Measurements from ENCODE around the gene APOL4.
"Not testable (repeated sequence)": the region's sequence is repeated elsewhere in the genome, so short reads cannot be mapped to it uniquely, and the experiment has no call there.

APOL4 gene

GRCh38 chr22:36193577-36193976 is 8.0 kb downstream of the APOL4 start:
- H3K36me3 ChIP-seq (ENCODE audit: insufficient read depth, low read length) = no peaks in the 10 kb centered on the region
- H3K4me1 ChIP-seq (ENCODE audit: insufficient read depth, low read length) = peaks cover 35% of the 10 kb centered on the region
- no peak overlapping the region for H3K27ac ChIP-seq (ENCODE audit: low read depth, low read length)
- no peaks in the 10 kb centered on the region for H3K27me3 ChIP-seq (ENCODE audit: control insufficient read depth in 1 of 2, insufficient read depth in 2 of 2, low read length in 2 of 2)
- no peak overlapping the region for H3K9ac ChIP-seq (ENCODE audit: low read length)
- no peak overlapping the region for H3K4me3 ChIP-seq (ENCODE audit: low read depth in 1 of 2, low read length in 2 of 2)
- no peaks in the 10 kb centered on the region for H3K9me3 ChIP-seq (ENCODE audit: low read length)

- Histone ChIP-seq H3K27ac (ENCODE audit: low read depth, low read length) (no peak overlapping the region), H3K27me3 (ENCODE audit: control insufficient read depth in 1 of 2, insufficient read depth in 2 of 2, low read length in 2 of 2) (no peaks in the 10 kb centered on the region), H3K9ac (ENCODE audit: low read length) (no peak overlapping the region), H3K36me3 (ENCODE audit: insufficient read depth, low read length) (no peaks in the 10 kb centered on the region), H3K4me1 (ENCODE audit: insufficient read depth, low read length) (peaks cover 35% of the 10 kb centered on the region), H3K4me3 (ENCODE audit: low read depth in 1 of 2, low read length in 2 of 2) (no peak overlapping the region), H3K9me3 (ENCODE audit: low read length) (no peaks in the 10 kb centered on the region)
Measured at GRCh38 chr22:36193171-36193570, 8.4 kb downstream of the APOL4 start.

- H3K4me1 ChIP-seq (ENCODE audit: insufficient read depth, low read length) = peaks cover 28% of the 10 kb centered on the region
- H3K9ac ChIP-seq (ENCODE audit: low read length) = no peak overlapping the region
- H3K36me3 ChIP-seq (ENCODE audit: insufficient read depth, low read length) = no peaks in the 10 kb centered on the region
- H3K9me3 ChIP-seq (ENCODE audit: low read length) = no peaks in the 10 kb centered on the region
- no peak overlapping the region for H3K4me3 ChIP-seq (ENCODE audit: low read depth in 1 of 2, low read length in 2 of 2)
- no peaks in the 10 kb centered on the region for H3K27me3 ChIP-seq (ENCODE audit: control insufficient read depth in 1 of 2, insufficient read depth in 2 of 2, low read length in 2 of 2)
- no peak overlapping the region for H3K27ac ChIP-seq (ENCODE audit: low read depth, low read length)
Measured at GRCh38 chr22:36192542-36192941, 9.1 kb downstream of the APOL4 start.

GRCh38 chr22:36191106-36191836 is 10.3 kb downstream of the APOL4 start:
- Histone ChIP-seq H3K27me3 (ENCODE audit: control insufficient read depth in 1 of 2, insufficient read depth in 2 of 2, low read length in 2 of 2) (no peaks in the 10 kb centered on the region), H3K36me3 (ENCODE audit: insufficient read depth, low read length) (no peaks in the 10 kb centered on the region), H3K4me3 (ENCODE audit: low read depth in 1 of 2, low read length in 2 of 2) (no peak overlapping the region), H3K9me3 (ENCODE audit: low read length) (no peaks in the 10 kb centered on the region), H3K4me1 (ENCODE audit: insufficient read depth, low read length) (peaks cover 18% of the 10 kb centered on the region), H3K27ac (ENCODE audit: low read depth, low read length) (peak overlapping the region; percentile 19), H3K9ac (ENCODE audit: low read length) (no peak overlapping the region)

GRCh38 chr22:36187862-36188261 is 13.7 kb downstream of the APOL4 start:
- H3K27ac ChIP-seq (ENCODE audit: low read depth, low read length); H3K4me3 ChIP-seq (ENCODE audit: low read depth in 1 of 2, low read length in 2 of 2); H3K4me1 ChIP-seq (ENCODE audit: insufficient read depth, low read length); H3K27me3 ChIP-seq (ENCODE audit: control insufficient read depth in 1 of 2, insufficient read depth in 2 of 2, low read length in 2 of 2); H3K36me3 ChIP-seq (ENCODE audit: insufficient read depth, low read length); H3K9ac ChIP-seq (ENCODE audit: low read length); H3K9me3 ChIP-seq (ENCODE audit: low read length): not testable (repeated sequence)

- Histone ChIP-seq H3K9ac (ENCODE audit: low read length) (no peak overlapping the region), H3K4me1 (ENCODE audit: insufficient read depth, low read length) (no peaks in the 10 kb centered on the region), H3K9me3 (ENCODE audit: low read length) (no peaks in the 10 kb centered on the region), H3K27me3 (ENCODE audit: control insufficient read depth in 1 of 2, insufficient read depth in 2 of 2, low read length in 2 of 2) (no peaks in the 10 kb centered on the region), H3K4me3 (ENCODE audit: low read depth in 1 of 2, low read length in 2 of 2) (no peak overlapping the region), H3K27ac (ENCODE audit: low read depth, low read length) (no peak overlapping the region), H3K36me3 (ENCODE audit: insufficient read depth, low read length) (no peaks in the 10 kb centered on the region)
Measured at GRCh38 chr22:36185828-36186624, 15.6 kb downstream of the APOL4 start.

GRCh38 chr22:36184433-36185025 is 17.1 kb downstream of the APOL4 start:
- Histone ChIP-seq H3K27me3 (ENCODE audit: control insufficient read depth in 1 of 2, insufficient read depth in 2 of 2, low read length in 2 of 2) (no peaks in the 10 kb centered on the region), H3K27ac (ENCODE audit: low read depth, low read length) (no peak overlapping the region), H3K9me3 (ENCODE audit: low read length) (no peaks in the 10 kb centered on the region), H3K4me3 (ENCODE audit: low read depth in 1 of 2, low read length in 2 of 2) (no peak overlapping the region), H3K9ac (ENCODE audit: low read length) (no peak overlapping the region), H3K36me3 (ENCODE audit: insufficient read depth, low read length) (no peaks in the 10 kb centered on the region), H3K4me1 (ENCODE audit: insufficient read depth, low read length) (no peaks in the 10 kb centered on the region)

- no peaks in the 10 kb centered on the region for H3K36me3 ChIP-seq (ENCODE audit: insufficient read depth, low read length)
- no peaks in the 10 kb centered on the region for H3K4me1 ChIP-seq (ENCODE audit: insufficient read depth, low read length)
- H3K9me3 ChIP-seq (ENCODE audit: low read length) = no peaks in the 10 kb centered on the region
- no peak overlapping the region for H3K27ac ChIP-seq (ENCODE audit: low read depth, low read length)
- H3K4me3 ChIP-seq (ENCODE audit: low read depth in 1 of 2, low read length in 2 of 2) = no peak overlapping the region
- no peaks in the 10 kb centered on the region for H3K27me3 ChIP-seq (ENCODE audit: control insufficient read depth in 1 of 2, insufficient read depth in 2 of 2, low read length in 2 of 2)
- H3K9ac ChIP-seq (ENCODE audit: low read length) = no peak overlapping the region
Measured at GRCh38 chr22:36183446-36183845, 18.2 kb downstream of the APOL4 start.

- H3K4me1 ChIP-seq (ENCODE audit: insufficient read depth, low read length) = no peaks in the 10 kb centered on the region
- H3K36me3 ChIP-seq (ENCODE audit: insufficient read depth, low read length) = no peaks in the 10 kb centered on the region
- no peaks in the 10 kb centered on the region for H3K27me3 ChIP-seq (ENCODE audit: control insufficient read depth in 1 of 2, insufficient read depth in 2 of 2, low read length in 2 of 2)
- no peak overlapping the region for H3K9ac ChIP-seq (ENCODE audit: low read length)
- H3K9me3 ChIP-seq (ENCODE audit: low read length) = no peaks in the 10 kb centered on the region
- no peak overlapping the region for H3K27ac ChIP-seq (ENCODE audit: low read depth, low read length)
- H3K4me3 ChIP-seq (ENCODE audit: low read depth in 1 of 2, low read length in 2 of 2) = no peak overlapping the region
Measured at GRCh38 chr22:36182857-36183256, 18.8 kb downstream of the APOL4 start.

- Histone ChIP-seq H3K4me1 (ENCODE audit: insufficient read depth, low read length) (no peaks in the 10 kb centered on the region), H3K4me3 (ENCODE audit: low read depth in 1 of 2, low read length in 2 of 2) (no peak overlapping the region), H3K27me3 (ENCODE audit: control insufficient read depth in 1 of 2, insufficient read depth in 2 of 2, low read length in 2 of 2) (no peaks in the 10 kb centered on the region), H3K36me3 (ENCODE audit: insufficient read depth, low read length) (no peaks in the 10 kb centered on the region), H3K27ac (ENCODE audit: low read depth, low read length) (no peak overlapping the region), H3K9ac (ENCODE audit: low read length) (no peak overlapping the region), H3K9me3 (ENCODE audit: low read length) (no peaks in the 10 kb centered on the region)
Measured at GRCh38 chr22:36182056-36182455, 19.6 kb downstream of the APOL4 start.

GRCh38 chr22:36180928-36181327 is 20.7 kb downstream of the APOL4 start:
- no peaks in the 10 kb centered on the region for H3K27me3 ChIP-seq (ENCODE audit: control insufficient read depth in 1 of 2, insufficient read depth in 2 of 2, low read length in 2 of 2)
- H3K36me3 ChIP-seq (ENCODE audit: insufficient read depth, low read length) = no peaks in the 10 kb centered on the region
- H3K4me3 ChIP-seq (ENCODE audit: low read depth in 1 of 2, low read length in 2 of 2) = no peak overlapping the region
- H3K4me1 ChIP-seq (ENCODE audit: insufficient read depth, low read length) = no peaks in the 10 kb centered on the region
- no peak overlapping the region for H3K9ac ChIP-seq (ENCODE audit: low read length)
- no peaks in the 10 kb centered on the region for H3K9me3 ChIP-seq (ENCODE audit: low read length)
- no peak overlapping the region for H3K27ac ChIP-seq (ENCODE audit: low read depth, low read length)
